Breast epithelium (tissue), 4 donors: ENCODE measurements around the gene FMC1. TPM values are rescaled to one million over a fixed set of nuclear protein-coding genes. Genes with fewer than 3 reads are reported as not detected.

ENCODE experiments used
- DNase-seq, 2 donors: peaks; one replicate each; pipeline ENCODE4 v3.0.0-alpha.2; 2019; ENCODE audit warnings: low spot score in 2 of 2
- H3K27ac ChIP-seq, 2 donors: fragments of 200-600 bp; sonication (generic) in 1 of 2; one replicate each; pipeline ENCODE4 v1.5.1; 2016 to 2019; ENCODE audit warnings: mild to moderate bottlenecking in 1 of 2
- H3K27me3 ChIP-seq, 2 donors: fragments of 200-600 bp; sonication (generic) in 1 of 2; one replicate each; pipeline versions ENCODE4 v1.5.1 to v1.6.0; 2017 to 2019; ENCODE audit warnings: control low read depth in 1 of 2, mild to moderate bottlenecking in 1 of 2
- H3K36me3 ChIP-seq: fragments of 200-600 bp; one replicate; pipeline ENCODE4 v1.5.1; 2019
- H3K4me1 ChIP-seq, 2 donors: fragments of 200-600 bp; sonication (generic); one replicate each; pipeline ENCODE4 v1.5.1; 2016 to 2019; ENCODE audit warnings: control low read depth in 1 of 2
- H3K4me3 ChIP-seq, 3 donors: fragments of 200-600 bp; sonication (generic); 1 replicate in 2 of 3; 2 replicates in 1 of 3; pipeline ENCODE4 v1.5.1; 2016 to 2019; ENCODE audit warnings: mild to moderate bottlenecking in 3 of 3, moderate library complexity in 2 of 3
- H3K9me3 ChIP-seq, 2 donors: fragments of 200-600 bp; sonication (generic) in 1 of 2; one replicate each; pipeline ENCODE4 v1.5.1; 2016 to 2019; ENCODE audit warnings: control low read depth in 1 of 2
- POLR2A ChIP-seq: fragments of 450-650 bp; IDR thresholded peaks from one replicate; pipeline ENCODE4 v1.6.1; 2016; ENCODE audit warnings: antibody characterized with exemption, mild to moderate bottlenecking, moderate library complexity
- POLR2AphosphoS5 ChIP-seq, 3 donors: sonication (generic); formaldehyde crosslinking; IDR thresholded peaks; one replicate each; pipeline ENCODE4 v1.6.1; 2017; ENCODE audit warnings: antibody characterized with exemption in 3 of 3
- intact Hi-C: fragments of 100-400 bp; cut with DNase I; formaldehyde crosslinking; loops from one replicate; pipeline ENCODE4 v1.15.1; 2023; ENCODE audit warnings: low total_unique reads
- total RNA-seq, 3 donors: library from RNA; depleted of rRNA; stranded (reverse); fragments of >200 nt; gene quantifications; one replicate each; pipeline ENCODE4 v1.1.0, GENCODE V29; 2016
- TF ChIP-seq, protein P1 (sequence below), 3 donors: fragments of 450-650 bp; IDR thresholded peaks; one replicate each; pipeline ENCODE4 v1.5.1; 2016 to 2017; ENCODE audit warnings: antibody characterized with exemption in 3 of 3, mild to moderate bottlenecking in 3 of 3, moderate library complexity in 3 of 3

The FMC1 gene
- total RNA-seq, 3 donors from 2014 or later, result 12.5 to 13.9 (median 13.5) TPM

DNA sequence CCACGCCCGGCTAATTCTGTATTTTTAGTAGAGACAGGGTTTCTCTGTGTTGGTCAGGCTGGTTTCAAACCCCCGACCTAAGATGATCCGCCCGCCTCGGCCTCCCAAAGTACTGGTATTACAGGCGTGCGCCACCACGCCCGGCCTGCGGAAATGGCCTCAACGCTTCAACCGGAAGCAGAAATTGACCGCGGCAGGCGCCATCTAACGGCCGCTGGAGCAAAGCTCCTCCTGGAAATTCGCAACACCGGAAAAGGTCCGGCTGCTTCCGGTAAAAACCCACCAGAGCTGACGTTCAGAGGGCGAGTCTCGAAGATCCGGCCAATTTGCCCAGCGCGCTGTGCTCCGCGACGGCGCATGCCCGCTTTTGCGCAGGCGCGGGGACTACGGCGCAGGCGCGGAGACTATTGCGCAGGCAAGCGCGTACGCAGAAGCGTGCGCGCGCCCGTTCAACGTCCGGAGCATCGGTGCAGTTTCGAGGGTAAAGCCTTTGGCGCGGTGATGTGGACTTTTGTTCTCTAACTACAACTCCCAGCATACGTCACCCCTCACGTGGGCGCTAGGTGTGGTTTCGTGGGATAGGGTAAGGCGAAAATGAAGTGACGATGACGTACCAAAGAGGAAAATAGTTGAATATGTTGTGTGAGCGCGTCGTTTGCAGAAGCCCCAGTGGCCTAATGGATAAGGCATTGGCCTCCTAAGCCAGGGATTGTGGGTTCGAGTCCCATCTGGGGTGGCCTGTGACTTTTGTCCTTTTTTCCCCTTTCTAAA, 915 bp upstream of the FMC1 start:
- peak; percentile 94 to 97 (median 95) for TF ChIP-seq POLR2AphosphoS5 (IDR thresholded peaks at IDR 0.05)
- TF ChIP-seq, protein P1, sequence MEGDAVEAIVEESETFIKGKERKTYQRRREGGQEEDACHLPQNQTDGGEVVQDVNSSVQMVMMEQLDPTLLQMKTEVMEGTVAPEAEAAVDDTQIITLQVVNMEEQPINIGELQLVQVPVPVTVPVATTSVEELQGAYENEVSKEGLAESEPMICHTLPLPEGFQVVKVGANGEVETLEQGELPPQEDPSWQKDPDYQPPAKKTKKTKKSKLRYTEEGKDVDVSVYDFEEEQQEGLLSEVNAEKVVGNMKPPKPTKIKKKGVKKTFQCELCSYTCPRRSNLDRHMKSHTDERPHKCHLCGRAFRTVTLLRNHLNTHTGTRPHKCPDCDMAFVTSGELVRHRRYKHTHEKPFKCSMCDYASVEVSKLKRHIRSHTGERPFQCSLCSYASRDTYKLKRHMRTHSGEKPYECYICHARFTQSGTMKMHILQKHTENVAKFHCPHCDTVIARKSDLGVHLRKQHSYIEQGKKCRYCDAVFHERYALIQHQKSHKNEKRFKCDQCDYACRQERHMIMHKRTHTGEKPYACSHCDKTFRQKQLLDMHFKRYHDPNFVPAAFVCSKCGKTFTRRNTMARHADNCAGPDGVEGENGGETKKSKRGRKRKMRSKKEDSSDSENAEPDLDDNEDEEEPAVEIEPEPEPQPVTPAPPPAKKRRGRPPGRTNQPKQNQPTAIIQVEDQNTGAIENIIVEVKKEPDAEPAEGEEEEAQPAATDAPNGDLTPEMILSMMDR (IDR thresholded peaks at IDR 0.05), result peak; percentile 30 to 75 (median 73)
- peak; percentile 41 for TF ChIP-seq POLR2A
- intact Hi-C loops, result loop anchor here (5.0 kb wide), 1 partner anchor 1338 kb away; the partner anchor contains the start of gene CREB3L2
- H3K36me3 ChIP-seq, result no peaks in the 10 kb centered on the region

DNA sequence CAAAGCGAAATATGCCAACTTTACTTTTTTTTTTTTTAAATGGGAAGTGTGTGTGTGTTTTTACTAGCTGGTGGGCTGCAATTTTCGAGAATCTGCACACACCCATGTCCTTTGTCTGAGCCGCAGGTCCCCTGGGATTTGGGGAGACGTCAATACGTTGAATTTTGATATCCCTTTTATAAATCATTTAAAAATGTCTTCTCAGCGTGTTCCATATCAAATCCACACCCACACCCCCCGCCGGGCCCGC, 404 bp upstream of the FMC1 start:
- H3K9me3 ChIP-seq, result no peaks in the 10 kb centered on the region
- H3K4me1 ChIP-seq, result peaks cover 3 to 7% of the 10 kb centered on the region in 2 donors
- H3K27me3 ChIP-seq, result no peaks in the 10 kb centered on the region
- H3K4me3 ChIP-seq, result peak overlapping the region; percentile 92 to 97 (median 93)
- intact Hi-C loops, result loop anchor here (5.0 kb wide), 1 partner anchor 1338 kb away; the partner anchor contains the start of gene CREB3L2
- DNase-seq, result no peak
- no peaks in the 10 kb centered on the region for H3K36me3 ChIP-seq
- no peak for TF ChIP-seq POLR2A
- TF ChIP-seq, protein P1 (IDR thresholded peaks at IDR 0.05), result no peak
- no peak for TF ChIP-seq POLR2AphosphoS5 (IDR thresholded peaks at IDR 0.05)
- H3K27ac ChIP-seq, result peak overlapping the region; percentile 100

More for the DNA sequence above, 915 bp upstream of the FMC1 start:
- Histone ChIP-seq H3K27ac (peak overlapping the region; percentile 100), H3K9me3 (no peaks in the 10 kb centered on the region), H3K27me3 (no peaks in the 10 kb centered on the region), H3K4me3 (peak overlapping the region; percentile 92 to 97 (median 93)), H3K4me1 (peaks cover 3 to 7% of the 10 kb centered on the region in 2 donors)
- peak; percentile 98 to 100 for DNase-seq

DNA sequence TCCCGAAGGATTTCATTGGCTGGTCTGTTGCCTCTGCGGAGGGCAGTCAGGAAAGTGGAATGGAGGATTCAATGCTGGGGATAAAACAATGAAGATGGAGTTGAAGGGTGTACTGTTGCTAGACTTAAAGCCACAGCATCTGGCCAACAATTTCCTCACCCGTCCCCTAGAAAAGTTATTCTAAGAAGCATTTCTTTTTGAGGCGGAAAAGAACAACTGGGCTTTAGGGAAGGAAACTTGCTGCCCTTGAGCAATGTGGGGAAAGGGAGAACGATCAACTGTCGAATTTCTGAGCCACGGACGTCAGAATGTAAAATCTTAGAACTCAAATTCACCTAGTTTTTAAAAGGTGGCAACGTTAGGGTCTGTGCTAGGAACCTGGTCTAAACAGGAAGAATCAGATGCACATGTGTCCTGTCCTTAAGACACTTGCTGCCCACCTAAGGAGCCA, 664 bp downstream of the FMC1 start:
- DNase-seq, result no peak
- H3K4me1 ChIP-seq, result peaks cover 3 to 7% of the 10 kb centered on the region in 2 donors
- H3K27ac ChIP-seq, result peak overlapping the region; percentile 100
- H3K9me3 ChIP-seq, result no peaks in the 10 kb centered on the region
- no peaks in the 10 kb centered on the region for H3K27me3 ChIP-seq
- H3K4me3 ChIP-seq, result peak overlapping the region; percentile 92 to 97 (median 93)
- no peaks in the 10 kb centered on the region for H3K36me3 ChIP-seq
- intact Hi-C loops, result loop anchor here (5.0 kb wide), 1 partner anchor 1340 kb away; the partner anchor contains the start of gene CREB3L2
- peak in 1 of 3 donors; percentile 5 for TF ChIP-seq POLR2AphosphoS5 (IDR thresholded peaks at IDR 0.05)
- peak; percentile 79 for TF ChIP-seq POLR2A
- TF ChIP-seq, protein P1 (IDR thresholded peaks at IDR 0.05), result no peak

DNA sequence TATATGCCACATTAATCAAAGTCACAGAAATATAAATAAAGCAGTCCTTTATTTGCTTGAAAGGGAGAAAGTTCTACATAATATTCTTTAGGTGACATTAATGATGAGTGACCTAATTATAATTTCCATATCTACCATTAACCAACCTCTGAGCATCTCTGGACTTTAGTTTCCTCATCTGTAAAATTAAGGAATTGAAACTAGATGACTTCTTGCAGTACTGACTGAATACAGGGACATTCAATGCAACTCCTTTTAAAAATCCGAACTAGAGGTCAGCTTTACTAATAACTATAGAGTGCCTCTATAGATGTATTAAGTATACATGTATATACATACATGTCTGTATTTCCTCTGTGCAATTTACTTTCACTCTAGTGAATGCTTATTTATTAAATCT, 3.9 kb downstream of the FMC1 start:
- Histone ChIP-seq H3K36me3 (no peaks in the 10 kb centered on the region), H3K27ac (no peak overlapping the region), H3K4me1 (peaks cover 3 to 7% of the 10 kb centered on the region in 2 donors), H3K9me3 (no peaks in the 10 kb centered on the region), H3K27me3 (no peaks in the 10 kb centered on the region), H3K4me3 (no peak overlapping the region)
- intact Hi-C loops, result no loop called here
- DNase-seq, result no peak
- no peak for TF ChIP-seq POLR2A
- TF ChIP-seq, protein P1 (IDR thresholded peaks at IDR 0.05), result no peak
- TF ChIP-seq POLR2AphosphoS5 (IDR thresholded peaks at IDR 0.05), result no peak

DNA sequence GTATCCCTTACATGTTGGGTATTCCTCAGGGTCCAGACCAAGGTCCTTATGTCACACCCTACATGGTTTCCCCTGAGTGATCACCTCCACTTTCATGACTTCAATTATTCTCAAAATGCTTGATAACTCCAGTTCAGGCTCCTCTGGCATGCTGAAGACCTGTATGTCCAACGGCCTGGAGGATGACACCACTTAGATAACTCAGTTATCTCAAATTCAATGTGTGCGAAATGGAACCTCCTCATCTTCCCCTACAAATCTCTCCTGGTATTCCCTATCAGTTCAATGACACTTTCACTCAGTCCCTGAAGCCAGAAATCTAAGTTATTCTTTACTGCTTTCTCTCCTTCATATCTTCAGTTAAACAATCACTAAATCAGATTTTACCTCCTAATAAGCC, 9.9 kb downstream of the FMC1 start:
- no peaks in the 10 kb centered on the region for H3K9me3 ChIP-seq
- intact Hi-C loops, result no loop called here
- no peak overlapping the region for H3K27ac ChIP-seq
- H3K4me3 ChIP-seq, result no peak overlapping the region
- no peak for TF ChIP-seq POLR2A
- TF ChIP-seq, protein P1 (IDR thresholded peaks at IDR 0.05), result no peak
- no peaks in the 10 kb centered on the region for H3K36me3 ChIP-seq
- no peaks in the 10 kb centered on the region for H3K27me3 ChIP-seq
- DNase-seq, result no peak
- H3K4me1 ChIP-seq, result no peaks in the 10 kb centered on the region
